GM12872 (cell line): Measurements from ENCODE around the gene OSM.

ENCODE experiments used
- TF ChIP-seq, protein P1 (sequence below): IDR thresholded peaks from 3 replicates; pipeline ENCODE4 v1.5.1; 2011; ENCODE audit warnings: low read depth, mild to moderate bottlenecking, low read length, moderate library complexity; ENCODE audit not compliant: insufficient read depth

The OSM gene

DNA sequence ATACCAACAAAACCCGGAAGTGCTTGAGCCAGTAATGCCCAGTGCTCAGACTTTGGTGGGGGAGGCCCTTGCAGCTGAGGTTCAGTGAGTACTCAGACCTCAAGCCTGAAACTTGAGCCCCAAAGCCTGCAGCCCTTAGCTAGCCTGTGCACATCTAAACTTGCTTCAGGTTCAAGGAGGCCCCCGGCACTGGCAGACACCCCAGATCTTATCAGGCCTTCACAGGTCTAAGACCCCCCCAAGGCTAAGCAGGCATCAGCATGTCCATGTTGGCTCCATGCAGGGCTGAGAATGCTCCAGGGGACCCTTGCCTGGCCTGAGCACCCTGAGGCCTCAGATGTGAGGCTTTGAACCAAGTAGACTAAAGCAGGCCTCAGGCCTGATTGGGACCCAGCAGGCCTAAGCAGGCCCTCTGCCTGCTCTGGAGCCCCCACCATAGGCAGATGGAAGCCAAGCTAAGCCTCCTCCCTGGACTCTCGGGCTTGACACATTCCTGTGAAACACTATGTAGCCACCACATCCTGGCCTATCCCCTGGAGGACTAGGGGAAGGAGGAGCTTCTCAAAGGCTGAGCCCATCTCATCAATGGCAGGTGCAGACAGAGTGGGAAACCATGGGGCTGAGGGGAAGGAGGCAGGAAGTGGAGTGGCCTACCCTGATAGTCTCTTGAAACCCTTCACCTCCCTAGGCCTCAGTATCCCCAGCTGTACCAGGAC is 23.8 kb upstream of the OSM start:
- TF ChIP-seq, protein P1, sequence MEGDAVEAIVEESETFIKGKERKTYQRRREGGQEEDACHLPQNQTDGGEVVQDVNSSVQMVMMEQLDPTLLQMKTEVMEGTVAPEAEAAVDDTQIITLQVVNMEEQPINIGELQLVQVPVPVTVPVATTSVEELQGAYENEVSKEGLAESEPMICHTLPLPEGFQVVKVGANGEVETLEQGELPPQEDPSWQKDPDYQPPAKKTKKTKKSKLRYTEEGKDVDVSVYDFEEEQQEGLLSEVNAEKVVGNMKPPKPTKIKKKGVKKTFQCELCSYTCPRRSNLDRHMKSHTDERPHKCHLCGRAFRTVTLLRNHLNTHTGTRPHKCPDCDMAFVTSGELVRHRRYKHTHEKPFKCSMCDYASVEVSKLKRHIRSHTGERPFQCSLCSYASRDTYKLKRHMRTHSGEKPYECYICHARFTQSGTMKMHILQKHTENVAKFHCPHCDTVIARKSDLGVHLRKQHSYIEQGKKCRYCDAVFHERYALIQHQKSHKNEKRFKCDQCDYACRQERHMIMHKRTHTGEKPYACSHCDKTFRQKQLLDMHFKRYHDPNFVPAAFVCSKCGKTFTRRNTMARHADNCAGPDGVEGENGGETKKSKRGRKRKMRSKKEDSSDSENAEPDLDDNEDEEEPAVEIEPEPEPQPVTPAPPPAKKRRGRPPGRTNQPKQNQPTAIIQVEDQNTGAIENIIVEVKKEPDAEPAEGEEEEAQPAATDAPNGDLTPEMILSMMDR: no peak

DNA sequence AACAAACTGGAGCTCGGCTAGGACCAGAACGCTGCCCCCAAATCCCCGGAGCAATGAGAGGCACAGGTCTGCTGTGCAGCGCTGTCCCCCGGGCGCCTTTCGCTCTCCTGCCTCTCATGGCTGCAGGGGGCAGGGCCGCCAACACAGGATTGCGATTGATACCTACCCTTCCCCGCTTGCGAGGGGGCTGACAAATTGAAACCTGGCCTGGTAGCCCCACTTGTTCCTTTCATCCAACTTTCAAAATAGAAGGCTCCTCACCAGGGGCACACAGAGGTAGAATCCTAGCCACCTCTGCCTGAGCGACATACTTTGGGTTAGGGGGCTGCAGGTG is 23.3 kb upstream of the OSM start:
- TF ChIP-seq, protein P1: 0 out of 3 replicates have a peak, but pooled peaks have one; percentile 16

DNA sequence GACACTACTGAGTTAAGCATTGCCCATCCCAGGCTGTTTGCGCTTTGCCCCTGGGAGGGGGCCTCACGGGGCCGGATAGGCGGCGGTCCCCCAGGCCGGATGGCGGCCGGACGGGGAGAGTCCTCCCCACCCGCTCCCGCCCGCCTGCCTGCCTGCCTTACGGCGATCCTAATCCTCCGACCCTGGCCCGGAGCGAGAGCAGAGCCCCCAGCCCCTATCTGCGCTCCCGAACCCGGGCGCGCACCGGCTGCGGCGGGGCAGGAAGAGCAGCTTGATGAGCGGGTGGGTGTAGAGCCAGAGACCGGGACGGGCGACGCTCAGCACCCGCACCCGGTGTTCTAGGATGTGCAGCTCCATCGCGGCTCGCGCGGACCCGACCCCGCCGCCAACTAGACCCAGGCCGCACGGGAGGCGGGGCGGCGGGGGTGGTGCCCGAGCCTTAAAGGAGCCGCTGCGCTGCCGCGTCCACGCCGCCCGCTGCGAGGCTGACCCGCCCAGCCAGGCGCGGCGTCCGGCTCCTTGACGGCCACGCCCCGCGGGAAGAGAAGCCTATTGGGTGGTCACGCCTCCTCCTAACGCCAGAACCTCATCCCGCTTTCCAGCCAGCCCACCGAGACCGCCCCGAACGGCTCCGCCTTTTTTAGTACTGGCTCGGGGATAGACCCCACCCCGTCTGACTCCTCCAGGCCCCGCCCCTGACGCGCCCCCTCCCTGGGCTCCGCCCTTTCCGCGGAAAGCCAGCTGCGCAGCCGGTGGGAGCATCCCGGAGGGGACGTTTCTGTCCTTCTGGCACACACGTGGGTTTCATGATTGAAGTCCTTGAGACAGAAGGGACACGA is 22.7 kb upstream of the OSM start, which contains the start of gene CASTOR1:
TSS of gene CASTOR1 (minus strand) at position 365 of the 839 bp plus-strand sequence. CDS start at position 357, 8 bp downstream.
- TF ChIP-seq, protein P1: no peak

DNA sequence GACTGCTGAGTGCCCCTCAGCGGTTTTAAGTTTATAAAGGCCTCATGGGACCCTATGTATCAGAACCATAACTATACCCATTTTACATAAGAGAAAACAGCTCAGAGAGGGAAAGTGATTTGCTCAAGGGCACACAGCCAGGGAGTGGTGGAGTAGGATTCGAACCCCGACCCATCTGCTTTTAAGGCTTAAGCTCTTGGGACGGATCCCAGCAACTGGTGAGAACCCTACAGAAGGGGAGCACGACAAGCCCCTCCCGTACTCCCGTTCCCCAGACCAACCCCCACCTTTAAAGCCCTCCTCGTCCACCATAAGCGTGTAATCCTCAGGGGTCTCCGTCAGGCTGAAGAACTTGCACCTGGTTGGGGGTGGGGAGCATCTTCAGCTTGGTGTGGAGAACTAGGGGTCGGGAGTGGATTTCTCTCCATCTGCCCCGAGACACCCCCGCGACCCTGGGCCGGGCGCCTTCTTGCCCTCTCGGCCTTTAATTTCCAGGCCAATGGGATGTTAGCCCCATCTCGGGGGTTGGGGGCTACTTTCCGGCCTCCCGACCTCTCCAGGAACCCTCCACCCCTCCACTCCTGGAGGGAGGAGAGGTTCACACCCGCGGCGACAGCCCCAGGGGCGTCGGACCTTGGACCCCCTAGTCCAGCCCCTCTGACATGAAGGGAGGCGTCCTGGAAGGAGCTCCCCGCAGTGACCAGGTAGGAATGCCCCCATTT is 21.9 kb upstream of the OSM start:
- TF ChIP-seq, protein P1: no peak

DNA sequence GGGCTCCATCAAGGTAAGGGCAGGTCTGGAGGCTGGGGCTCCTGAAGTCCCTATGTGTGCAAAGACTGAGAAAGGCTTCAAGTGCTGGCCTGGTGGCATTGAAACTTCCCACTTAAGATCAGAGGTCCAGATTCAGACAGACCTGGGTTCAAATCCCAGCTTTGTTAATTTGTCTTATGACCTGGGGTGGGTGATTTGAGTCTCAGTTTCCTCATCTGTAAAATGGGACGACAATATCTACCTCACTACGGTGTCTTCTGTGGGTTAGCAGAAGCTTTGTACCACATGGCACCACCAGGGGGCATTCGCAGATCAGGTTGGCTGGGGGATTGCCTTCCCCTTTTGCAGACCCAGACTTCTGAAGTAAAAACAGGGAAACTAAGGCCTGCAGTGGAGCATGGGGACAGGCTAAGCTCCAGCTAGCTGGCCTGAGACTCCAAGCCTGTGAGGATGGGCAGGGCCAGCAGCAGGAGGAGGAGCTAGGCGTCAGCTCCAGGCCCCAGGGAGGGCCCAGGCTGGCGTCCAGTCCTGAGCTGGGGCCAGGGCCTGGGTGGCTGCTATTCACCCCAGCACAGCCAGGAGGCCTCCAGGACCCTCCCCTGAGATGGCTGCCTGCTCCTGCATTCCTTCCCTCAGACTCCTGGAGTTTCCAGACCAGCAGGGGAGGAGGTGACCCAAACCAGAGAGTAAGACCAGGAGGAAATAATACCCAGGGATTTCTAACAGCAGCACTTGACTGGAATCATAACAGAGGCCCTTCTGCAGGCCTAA is 21.2 kb upstream of the OSM start:
- TF ChIP-seq, protein P1: peak; percentile 85

DNA sequence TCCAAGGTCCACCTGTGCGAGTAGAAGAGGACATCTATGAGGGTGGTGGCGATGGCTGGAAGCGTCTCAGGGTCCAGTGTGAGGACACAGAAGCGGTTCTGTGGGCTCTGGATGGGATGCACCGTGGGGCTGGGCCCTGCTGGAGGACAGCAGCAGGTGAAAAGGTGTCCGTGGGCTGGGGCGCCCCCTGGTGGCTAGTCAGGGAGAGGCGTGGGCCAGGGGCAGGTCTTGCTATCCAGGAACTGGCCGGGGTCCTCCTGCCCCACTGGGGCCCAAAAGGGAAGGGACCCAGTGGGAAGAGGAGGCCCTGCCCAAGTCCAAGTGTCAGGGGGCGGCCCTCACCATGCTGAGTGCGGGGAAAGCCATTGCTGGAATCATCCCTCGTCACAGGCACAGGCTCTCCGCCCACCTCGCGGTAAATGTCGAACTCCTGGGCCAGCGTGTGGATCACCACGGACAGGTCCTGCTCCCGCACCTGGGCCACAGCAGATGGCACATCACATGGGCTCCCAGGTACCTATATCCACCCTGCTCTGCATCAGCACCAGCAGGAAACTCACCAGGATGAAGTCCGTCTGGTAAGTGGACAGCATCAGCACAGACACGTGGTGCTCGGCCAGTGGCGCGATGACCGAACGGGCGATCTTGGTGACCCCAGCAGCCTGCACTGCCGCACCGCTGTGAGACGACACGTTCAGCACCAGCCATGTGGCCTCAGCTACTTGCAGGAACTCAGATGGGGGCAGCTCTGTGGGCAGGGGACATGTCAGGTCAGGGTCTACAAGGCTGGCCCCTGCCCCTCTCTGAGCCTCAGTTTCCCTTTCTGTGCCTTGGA is 20.4 kb upstream of the OSM start:
- TF ChIP-seq, protein P1: peak; percentile 93
